K562 (cell line): ENCODE data around the gene APOL3. TPM values are rescaled to one million over a fixed set of nuclear protein-coding genes. Genes with fewer than 3 reads are reported as not detected.

Experiments
- CC2D1A ChIP-seq: fragments of 450-650 bp; IDR thresholded peaks from 2 replicates; pipeline ENCODE4 v1.6.1; 2017; ENCODE audit warnings: mild to moderate bottlenecking
- CREB3 ChIP-seq: fragments of 450-650 bp; conservative IDR thresholded peaks from 2 replicates; pipeline ENCODE4 v1.6.1; 2016; ENCODE audit warnings: missing genetic modification characterization, low read depth, mild to moderate bottlenecking, missing compliant biosample characterization, moderate library complexity
- DACH1 ChIP-seq: fragments of 450-650 bp; IDR thresholded peaks from 2 replicates; pipeline ENCODE4 v1.6.1; 2018; ENCODE audit not compliant: partially characterized antibody
- DIDO1 ChIP-seq: fragments of 450-650 bp; IDR thresholded peaks from 2 replicates; pipeline ENCODE4 v1.6.1; 2016; ENCODE audit warnings: low read depth, missing biosample characterization, missing genetic modification characterization
- ESRRA ChIP-seq: fragments of 450-650 bp; IDR thresholded peaks from 2 replicates; pipeline ENCODE4 v1.6.1; 2014; ENCODE audit warnings: low read depth, mild to moderate bottlenecking, moderate library complexity, borderline replicate concordance
- GATAD2A ChIP-seq: fragments of 450-650 bp; IDR thresholded peaks from 2 replicates; pipeline ENCODE4 v1.6.1; 2017
- HNRNPK ChIP-seq: fragments of 200-400 bp; formaldehyde crosslinking; IDR thresholded peaks from one replicate; pipeline ENCODE4 v1.6.1; 2018; ENCODE audit warnings: mild to moderate bottlenecking, low read depth, low read length; ENCODE audit not compliant: poor library complexity, severe bottlenecking
- ID3 ChIP-seq, 2 experiments: fragments of 250-450 bp in 1 of 2; fragments of 450-650 bp in 1 of 2; sonication (Bioruptor Pico) in 1 of 2; IDR thresholded peaks; 2 replicates each; pipeline versions ENCODE4 v1.6.1 to v1.8.0; 2016 to 2021; ENCODE audit warnings: mild to moderate bottlenecking in 2 of 2, moderate library complexity in 2 of 2, missing compliant biosample characterization in 1 of 2, missing genetic modification characterization in 1 of 2
- KDM5B ChIP-seq: fragments of 200-600 bp; sonication (generic); IDR thresholded peaks from 2 replicates; pipeline ENCODE4 v1.6.1; 2012; ENCODE audit warnings: low read depth, mild to moderate bottlenecking, moderate library complexity, low read length, control low read depth, inconsistent platforms; ENCODE audit not compliant: insufficient replicate concordance
- MAX ChIP-seq: sonication (generic); formaldehyde crosslinking; IDR thresholded peaks from 2 replicates; pipeline ENCODE4 v1.9.0; 2022; ENCODE audit warnings: mild to moderate bottlenecking, missing genetic modification reagents
- MIER1 ChIP-seq: fragments of 450-650 bp; IDR thresholded peaks from 2 replicates; pipeline ENCODE4 v1.6.1; 2016; ENCODE audit warnings: antibody characterized with exemption, mild to moderate bottlenecking, low read depth
- NBN ChIP-seq: fragments of 450-650 bp; IDR thresholded peaks from 2 replicates; pipeline ENCODE4 v1.6.1; 2016; ENCODE audit warnings: low read depth, mild to moderate bottlenecking
- POLR2AphosphoS5 ChIP-seq: IDR thresholded peaks from 2 replicates; pipeline ENCODE4 v1.6.1; 2011; ENCODE audit warnings: mild to moderate bottlenecking, low read depth, low read length, moderate library complexity; ENCODE audit not compliant: control insufficient read depth, insufficient read depth
- RBM25 ChIP-seq: fragments of 200-400 bp; formaldehyde crosslinking; IDR thresholded peaks from 2 replicates; pipeline ENCODE4 v1.6.1; 2018; ENCODE audit warnings: low read length, low read depth, moderate library complexity; ENCODE audit not compliant: severe bottlenecking
- SIRT6 ChIP-seq: IDR thresholded peaks from one replicate; pipeline ENCODE4 v1.6.1; 2012; ENCODE audit warnings: low read depth, mild to moderate bottlenecking, control low read depth, inconsistent platforms, low read length, moderate library complexity
- SMAD4 ChIP-seq: fragments of 250-450 bp; sonication (Bioruptor Pico); conservative IDR thresholded peaks from 2 replicates; pipeline ENCODE4 v1.8.0; 2021; ENCODE audit warnings: inconsistent platforms, mild to moderate bottlenecking, moderate library complexity
- SNRNP70 ChIP-seq: fragments of 200-400 bp; formaldehyde crosslinking; optimal IDR thresholded peaks from 2 replicates; pipeline ENCODE3; 2017; ENCODE audit warnings: low read depth, low read length
- TFAM ChIP-seq: fragments of 250-450 bp; sonication (Bioruptor Pico); conservative IDR thresholded peaks from 2 replicates; pipeline ENCODE4 v1.5.0; 2021; ENCODE audit warnings: mild to moderate bottlenecking, moderate library complexity
- TGIF2 ChIP-seq: sonication (generic); formaldehyde crosslinking; IDR thresholded peaks from 2 replicates; pipeline ENCODE4 v1.8.1; 2022; ENCODE audit warnings: mild to moderate bottlenecking, missing genetic modification reagents, moderate library complexity
- WHSC1 ChIP-seq: IDR thresholded peaks from one replicate; pipeline ENCODE4 v1.6.1; 2012; ENCODE audit warnings: low read length, control low read depth, inconsistent platforms
- ZBTB43 ChIP-seq: sonication (generic); formaldehyde crosslinking; IDR thresholded peaks from 2 replicates; pipeline ENCODE4 v1.8.0; 2023; ENCODE audit warnings: mild to moderate bottlenecking, missing genetic modification reagents
- ZNF232 ChIP-seq: sonication (generic); formaldehyde crosslinking; IDR thresholded peaks from 2 replicates; pipeline ENCODE4 v1.8.0; 2022; ENCODE audit warnings: mild to moderate bottlenecking, missing genetic modification reagents
- ZNF644 ChIP-seq: fragments of 200-800 bp; sonication (Bioruptor generic); IDR thresholded peaks from 2 replicates; pipeline ENCODE4 v1.6.1; 2016; ENCODE audit warnings: low read depth, missing genetic modification characterization, missing compliant biosample characterization
- ZNF830 ChIP-seq: fragments of 250-450 bp; sonication (Bioruptor Pico); IDR thresholded peaks from 2 replicates; pipeline ENCODE4 v1.5.0; 2021; ENCODE audit warnings: mild to moderate bottlenecking
- polyA plus RNA-seq, 8 experiments: library from polyadenylated mRNA; depleted of rRNA in 4 of 8; stranded (reverse) in 5 of 8; unstranded in 3 of 8; fragments of >200 nt; fragmentation: Nextera tagmentation in 2 of 8; fragmentation: Illumina TruSeq in 1 of 8; extraction: Ambion mirVana in 2 of 8; extraction: Trizol in 1 of 8; gene quantifications; 2 replicates each; pipeline versions ENCODE4 v1.2.1 to v1.2.3, GENCODE V29; 2011 to 2014; ENCODE audit warnings: inconsistent platforms in 1 of 8, missing spikeins in 1 of 8
- total RNA-seq, 7 experiments: library from RNA; depleted of rRNA in 6 of 7; stranded (reverse); fragments of >200 nt in 6 of 7; fragmentation: Illumina TruSeq in 2 of 7; extraction: Trizol in 2 of 7; gene quantifications; 2 replicates each; pipeline versions ENCODE4 v1.2.1 to v1.2.3, GENCODE V29; 2011 to 2021; ENCODE audit warnings: low replicate concordance in 1 of 7

Gene APOL3
- total and polyA plus RNA-seq, 9 of the 15 experiments (the other 6 are each of a cell fraction or from before 2014, with no cell fraction given) = 0.25 to 1.1 (median 0.56) TPM; not detected in 1

GRCh38 chr22:36123673-36124630 lies 36.6 kb downstream of the APOL3 start (continued):
- TF ChIP-seq MIER1 (no peak), ZNF830 (CRISPR knock-in tag) (no peak), ZBTB43 (CRISPR knock-in tag) (no peak), HNRNPK (no peak), TFAM (CRISPR knock-in tag) (no peak), NBN (0 out of 2 replicates have a peak, but pooled peaks have one; percentile 38), CC2D1A (no peak), ESRRA (peak; percentile 14; the same call in 1 of the 2 replicates), SMAD4 (CRISPR knock-in tag) (no peak), DIDO1 (tag) (no peak), CREB3 (tag) (no peak), WHSC1 (no peak), TGIF2 (CRISPR knock-in tag) (no peak), SNRNP70 (no peak), SIRT6 (no peak), KDM5B (no peak), ZNF232 (CRISPR knock-in tag) (no peak), DACH1 (no peak), ZNF644 (tag) (no peak), RBM25 (no peak), ID3 (CRISPR knock-in tag; IDR thresholded peaks at IDR 0.05) (no peak), ID3 (tag; IDR thresholded peaks at IDR 0.05) (no peak), MAX (CRISPR knock-in tag) (peak; percentile 79; the same call in 1 of the 2 replicates), POLR2AphosphoS5 (no peak), GATAD2A (no peak)
